HCT116 (cell line): ENCODE results near the gene FATE1. TPM values are rescaled to one million over a fixed set of nuclear protein-coding genes. Genes with fewer than 3 reads are reported as not detected.

ENCODE experiments used
- ATAC-seq: fragments of 200-7000 bp; cut with Tn5 transposase; 2 replicates; pipeline ENCODE4 v1.9.1; 2020; ENCODE audit warnings: mild to moderate bottlenecking, moderate library complexity
- BruUV-seq: library from RNA; stranded (reverse); fragments of 400-500 nt; replicated peaks from 2 replicates; lab custom pipeline; 2021; lab: Mats Ljungman, UMichigan
- CTCF ChIA-PET: fragments of 300-600 bp; sonication (Branson Sonifier 250); formaldehyde crosslinking; loops from one replicate; lab custom pipeline; 2021; ENCODE audit warnings: antibody characterized with exemption; lab: Charles Lee
- POLR2A ChIA-PET: fragments of 300-600, 350-600 bp; sonication (Branson Sonifier 250); formaldehyde crosslinking; loops from one replicate; lab custom pipeline; 2021; ENCODE audit warnings: antibody characterized with exemption; lab: Charles Lee
- RAD21 ChIA-PET, 2 experiments: fragments of 300-600 bp; sonication (Branson Sonifier 250); formaldehyde crosslinking; loops; one replicate each; lab custom pipeline; 2023; ENCODE audit warnings: low total read pairs in 2 of 2; ENCODE audit not compliant: uncharacterized antibody in 2 of 2, unreplicated experiment in 2 of 2, low non-redundant PET in 1 of 2; lab: Charles Lee
- DNase-seq: peaks from one replicate; pipeline ENCODE4 v3.0.0-alpha.2; 2010; ENCODE audit warnings: low read depth, low spot score
- H2AFZ ChIP-seq: fragments of 200-600 bp; shearing (Covaris generic), sonication (generic); 2 replicates; pipeline ENCODE4 v1.6.1; 2017; ENCODE audit warnings: low read depth, mixed run types, mixed read lengths, antibody characterized with exemption, low read length; ENCODE audit not compliant: poor library complexity, severe bottlenecking
- H3K27ac ChIP-seq: 2 replicates; pipeline ENCODE4 v1.5.1; 2012; ENCODE audit warnings: low read depth, low read length
- H3K27me3 ChIP-seq: fragments of 200-600 bp; sonication (generic); 2 replicates; pipeline ENCODE4 v1.6.1; 2016; ENCODE audit warnings: mixed run types, low read length, mixed read lengths; ENCODE audit not compliant: insufficient read depth
- H3K36me3 ChIP-seq, 2 experiments: fragments of 200-500 bp in 1 of 2; fragments of 200-600 bp in 1 of 2; sonication (Bioruptor generic) in 1 of 2; sonication (generic) in 1 of 2; 2 replicates each; pipeline versions ENCODE4 v1.5.1 to v1.6.1; 2014 to 2016; ENCODE audit warnings: low read length in 2 of 2, inconsistent platforms in 1 of 2, mixed read lengths in 1 of 2, mixed run types in 1 of 2; ENCODE audit not compliant: insufficient read depth in 2 of 2, control insufficient read depth in 1 of 2
- H3K4me1 ChIP-seq, 2 experiments: fragments of 200-600 bp in 1 of 2; sonication (generic) in 1 of 2; 2 replicates each; pipeline versions ENCODE4 v1.5.1 to v1.6.1; 2012 to 2017; ENCODE audit warnings: low read length in 2 of 2, inconsistent platforms in 1 of 2, mild to moderate bottlenecking in 1 of 2, mixed read lengths in 1 of 2, mixed run types in 1 of 2, moderate library complexity in 1 of 2; ENCODE audit not compliant: insufficient read depth in 2 of 2, control insufficient read depth in 1 of 2
- H3K4me2 ChIP-seq: fragments of 200-600 bp; sonication (generic); 2 replicates; pipeline ENCODE4 v1.6.1; 2017; ENCODE audit warnings: mixed run types, low read length, mixed read lengths
- H3K4me3 ChIP-seq, 2 experiments: fragments of 200-600 bp in 1 of 2; sonication (generic) in 1 of 2; replicated peaks in 1 of 2; 2 replicates each; pipeline ENCODE4 v1.5.1; 2011 to 2016; ENCODE audit warnings: low read length in 2 of 2, control low read depth in 1 of 2, low read depth in 1 of 2, mild to moderate bottlenecking in 1 of 2, mixed read lengths in 1 of 2, mixed run types in 1 of 2
- H3K79me2 ChIP-seq: fragments of 200-600 bp; sonication (generic); 2 replicates; pipeline ENCODE4 v1.6.1; 2017; ENCODE audit warnings: mild to moderate bottlenecking, mixed run types, low read length, moderate library complexity, mixed read lengths; ENCODE audit not compliant: insufficient read depth
- H3K9ac ChIP-seq: fragments of 200-600 bp; sonication (generic); 2 replicates; pipeline ENCODE4 v1.6.1; 2016; ENCODE audit warnings: low read length, mixed read lengths
- H3K9me2 ChIP-seq: fragments of 200-600 bp; sonication (generic), shearing (Covaris generic); 2 replicates; pipeline ENCODE4 v1.6.1; 2017; ENCODE audit warnings: mixed run types, mild to moderate bottlenecking, moderate library complexity; ENCODE audit not compliant: insufficient read depth
- H3K9me3 ChIP-seq, 2 experiments: fragments of 200-500 bp in 1 of 2; fragments of 200-600 bp in 1 of 2; sonication (Bioruptor generic) in 1 of 2; sonication (generic) in 1 of 2; 2 replicates each; pipeline ENCODE4 v1.6.1; 2014 to 2017; ENCODE audit warnings: low read length in 2 of 2, mixed read lengths in 2 of 2, inconsistent platforms in 1 of 2, low read depth in 1 of 2, mild to moderate bottlenecking in 1 of 2, mixed run types in 1 of 2, moderate library complexity in 1 of 2; ENCODE audit not compliant: control insufficient read depth in 1 of 2, insufficient read depth in 1 of 2
- H4K20me1 ChIP-seq: fragments of 200-600 bp; sonication (generic), shearing (Covaris generic); 2 replicates; pipeline ENCODE4 v1.6.1; 2017; ENCODE audit warnings: mixed run types, mild to moderate bottlenecking, moderate library complexity; ENCODE audit not compliant: insufficient read depth
- CBX3 ChIP-seq: IDR thresholded peaks from 2 replicates; pipeline ENCODE4 v1.6.1; 2012; ENCODE audit warnings: low read depth
- EGR1 ChIP-seq: IDR thresholded peaks from 2 replicates; pipeline ENCODE4 v1.6.1; 2012; ENCODE audit warnings: low read depth
- EZH2phosphoT487 ChIP-seq: fragments of 200-600 bp; IDR thresholded peaks from 2 replicates; pipeline ENCODE4 v1.6.1; 2018; ENCODE audit warnings: antibody characterized with exemption, borderline replicate concordance
- FOSL1 ChIP-seq: IDR thresholded peaks from 2 replicates; pipeline ENCODE4 v1.6.1; 2012; ENCODE audit warnings: low read depth
- POLR2AphosphoS5 ChIP-seq: IDR thresholded peaks from 2 replicates; pipeline ENCODE4 v1.6.1; 2011; ENCODE audit warnings: mild to moderate bottlenecking, low read depth, low read length, moderate library complexity
- SIN3A ChIP-seq: IDR thresholded peaks from 2 replicates; pipeline ENCODE4 v1.6.1; 2012; ENCODE audit warnings: low read depth
- SP1 ChIP-seq: IDR thresholded peaks from 2 replicates; pipeline ENCODE4 v1.6.1; 2012; ENCODE audit warnings: low read depth
- SRF ChIP-seq: IDR thresholded peaks from 2 replicates; pipeline ENCODE4 v1.6.1; 2012; ENCODE audit warnings: low read depth
- YY1 ChIP-seq: IDR thresholded peaks from 2 replicates; pipeline ENCODE4 v1.6.1; 2011; ENCODE audit warnings: low read length, low read depth, moderate library complexity, mild to moderate bottlenecking; ENCODE audit not compliant: insufficient replicate concordance; ENCODE audit errors: extremely low read depth
- ZFX ChIP-seq: fragments of 450-650 bp; IDR thresholded peaks from 2 replicates; pipeline ENCODE4 v1.6.1; 2017
- ZNF274 ChIP-seq: fragments of 200-500 bp; sonication (Bioruptor generic); IDR thresholded peaks from 2 replicates; pipeline ENCODE4 v1.6.1; 2014; ENCODE audit warnings: mild to moderate bottlenecking, low read depth, low read length, inconsistent platforms
- intact Hi-C: fragments of 100-400 bp; cut with micrococcal nuclease; formaldehyde crosslinking; loops from 2 replicates; pipeline ENCODE4 v1.10.0; 2022
- total RNA-seq: library from RNA; stranded (reverse); gene quantifications from one replicate; pipeline ENCODE4 v1.2.1, GENCODE V29; 2021; ENCODE audit not compliant: unreplicated experiment
- TF ChIP-seq, protein P1 (sequence below), 3 experiments: fragments of 200-600 bp in 1 of 3; sonication (generic) in 1 of 3; IDR thresholded peaks in 2 of 3; conservative IDR thresholded peaks in 1 of 3; 2 replicates each; pipeline ENCODE4 v1.5.1; 2012 to 2017; ENCODE audit warnings: low read depth in 2 of 3, low read length in 2 of 3, antibody characterized with exemption in 1 of 3, borderline replicate concordance in 1 of 3, control low read depth in 1 of 3, mild to moderate bottlenecking in 1 of 3, mixed read lengths in 1 of 3, mixed run types in 1 of 3, moderate library complexity in 1 of 3; ENCODE audit not compliant: insufficient read depth in 1 of 3

Gene FATE1
- total RNA-seq, 1 experiment from 2014 or later: not detected

- no peaks in the 10 kb centered on the region for H3K36me3 ChIP-seq
- DNase-seq (no peak), ATAC-seq (no peak)
- H3K27ac ChIP-seq: no peak overlapping the region
- no peak overlapping the region for H2AFZ ChIP-seq
- no peaks in the 10 kb centered on the region for H3K9me3 ChIP-seq
- no peaks in the 10 kb centered on the region; the same call in 1 of the 2 replicates for H3K27me3 ChIP-seq
- no TSS peak for BruUV-seq
- H3K9me2 ChIP-seq: no peaks in the 10 kb centered on the region
- H3K9ac ChIP-seq: no peak overlapping the region
- ChIA-PET POLR2A (no interaction called here), RAD21 (no interaction called here)
- H3K4me2 ChIP-seq: no peak overlapping the region
- TF ChIP-seq YY1: no peak
- TF ChIP-seq CBX3: no peak
- TF ChIP-seq ZFX: no peak
- TF ChIP-seq EZH2phosphoT487: no peak
- TF ChIP-seq ZNF274: no peak
- TF ChIP-seq, all 23 proteins: peak for 0
- intact Hi-C loops: no loop called here
- no peaks in the 10 kb centered on the region for H3K79me2 ChIP-seq
- H3K4me3 ChIP-seq: no peak overlapping the region
- CTCF ChIA-PET: no interaction called here
- H3K4me1 ChIP-seq: no peaks in the 10 kb centered on the region
- no peaks in the 10 kb centered on the region for H4K20me1 ChIP-seq
Measured at GRCh38 chrX:151765026-151765425, 49.2 kb downstream of the FATE1 start.

DNA sequence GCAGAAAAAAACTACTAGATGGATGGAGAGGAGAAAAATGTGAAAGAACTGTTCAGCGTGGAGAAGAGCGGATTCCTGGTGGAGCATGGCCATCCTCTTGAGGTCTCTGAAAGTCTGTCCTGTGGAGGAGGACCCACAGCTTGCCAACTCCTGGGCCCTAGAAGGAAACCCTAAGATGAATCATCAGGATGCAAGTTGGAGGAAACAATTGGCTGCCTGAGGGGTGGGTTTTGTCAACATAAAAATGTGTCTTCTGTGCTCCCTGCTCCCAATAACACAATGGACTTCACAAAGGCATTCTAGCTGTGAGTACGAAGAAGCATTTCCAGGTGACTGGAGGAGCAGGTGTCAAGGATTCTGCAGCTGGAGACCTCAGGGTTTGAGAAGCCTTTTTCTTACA is 55.9 kb downstream of the FATE1 start:
- H3K36me3 ChIP-seq: no peaks in the 10 kb centered on the region
- H3K27me3 ChIP-seq: peaks cover 4% of the 10 kb centered on the region; the same call in 1 of the 2 replicates
- ATAC-seq (no peak), DNase-seq (no peak)
- CTCF ChIA-PET: no interaction called here
- no peaks in the 10 kb centered on the region for H3K79me2 ChIP-seq
- H3K4me1 ChIP-seq: no peaks in the 10 kb centered on the region
- RAD21 ChIA-PET: no interaction called here
- POLR2A ChIA-PET: no interaction called here
- no TSS peak for BruUV-seq
- TF ChIP-seq SRF (no peak), YY1 (no peak), ZFX (no peak), POLR2AphosphoS5 (no peak), FOSL1 (no peak), EGR1 (no peak), SIN3A (no peak), SP1 (no peak)
- TF ChIP-seq, protein P1, sequence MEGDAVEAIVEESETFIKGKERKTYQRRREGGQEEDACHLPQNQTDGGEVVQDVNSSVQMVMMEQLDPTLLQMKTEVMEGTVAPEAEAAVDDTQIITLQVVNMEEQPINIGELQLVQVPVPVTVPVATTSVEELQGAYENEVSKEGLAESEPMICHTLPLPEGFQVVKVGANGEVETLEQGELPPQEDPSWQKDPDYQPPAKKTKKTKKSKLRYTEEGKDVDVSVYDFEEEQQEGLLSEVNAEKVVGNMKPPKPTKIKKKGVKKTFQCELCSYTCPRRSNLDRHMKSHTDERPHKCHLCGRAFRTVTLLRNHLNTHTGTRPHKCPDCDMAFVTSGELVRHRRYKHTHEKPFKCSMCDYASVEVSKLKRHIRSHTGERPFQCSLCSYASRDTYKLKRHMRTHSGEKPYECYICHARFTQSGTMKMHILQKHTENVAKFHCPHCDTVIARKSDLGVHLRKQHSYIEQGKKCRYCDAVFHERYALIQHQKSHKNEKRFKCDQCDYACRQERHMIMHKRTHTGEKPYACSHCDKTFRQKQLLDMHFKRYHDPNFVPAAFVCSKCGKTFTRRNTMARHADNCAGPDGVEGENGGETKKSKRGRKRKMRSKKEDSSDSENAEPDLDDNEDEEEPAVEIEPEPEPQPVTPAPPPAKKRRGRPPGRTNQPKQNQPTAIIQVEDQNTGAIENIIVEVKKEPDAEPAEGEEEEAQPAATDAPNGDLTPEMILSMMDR (IDR thresholded peaks at IDR 0.05 in 2 of 3, conservative IDR thresholded peaks at IDR 0.05 in 1 of 3; ENCODE audit: borderline replicate concordance in 1 of 3, insufficient read depth in 1 of 3, low read depth in 2 of 3, low read length in 2 of 3): no peak
- H3K9me2 ChIP-seq: no peaks in the 10 kb centered on the region
- H3K4me3 ChIP-seq: no peak overlapping the region
- no peaks in the 10 kb centered on the region for H3K9me3 ChIP-seq
- no peak overlapping the region for H3K4me2 ChIP-seq
- H2AFZ ChIP-seq: no peak overlapping the region
- no peaks in the 10 kb centered on the region for H4K20me1 ChIP-seq
- intact Hi-C loops: no loop called here
- H3K27ac ChIP-seq: no peak overlapping the region
- H3K9ac ChIP-seq: no peak overlapping the region
